ENCODE results near the gene NDP.

The NDP gene

DNA sequence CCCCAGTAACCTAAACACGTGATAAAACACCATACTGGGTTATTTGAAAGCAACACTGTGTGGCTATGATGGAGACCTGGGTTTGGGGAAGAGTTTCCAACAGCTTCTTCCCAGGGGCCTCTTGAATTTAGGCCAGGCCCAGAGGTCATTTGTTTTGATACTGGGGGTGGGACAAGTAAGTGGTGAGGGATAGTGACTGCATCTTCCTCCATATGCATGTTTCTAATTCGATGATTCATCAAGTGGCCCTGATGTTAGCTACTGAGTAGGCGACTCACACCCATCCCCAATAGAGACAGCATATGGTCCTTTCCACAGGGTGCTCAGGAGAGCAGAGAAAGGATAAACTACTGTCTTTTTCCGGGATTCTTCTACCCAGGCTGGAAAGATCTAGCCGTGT lies 2.7 kb downstream of the NDP start:
- H3K4me3 ChIP-seq (ENCODE audit: low read length): no peak overlapping the region

DNA sequence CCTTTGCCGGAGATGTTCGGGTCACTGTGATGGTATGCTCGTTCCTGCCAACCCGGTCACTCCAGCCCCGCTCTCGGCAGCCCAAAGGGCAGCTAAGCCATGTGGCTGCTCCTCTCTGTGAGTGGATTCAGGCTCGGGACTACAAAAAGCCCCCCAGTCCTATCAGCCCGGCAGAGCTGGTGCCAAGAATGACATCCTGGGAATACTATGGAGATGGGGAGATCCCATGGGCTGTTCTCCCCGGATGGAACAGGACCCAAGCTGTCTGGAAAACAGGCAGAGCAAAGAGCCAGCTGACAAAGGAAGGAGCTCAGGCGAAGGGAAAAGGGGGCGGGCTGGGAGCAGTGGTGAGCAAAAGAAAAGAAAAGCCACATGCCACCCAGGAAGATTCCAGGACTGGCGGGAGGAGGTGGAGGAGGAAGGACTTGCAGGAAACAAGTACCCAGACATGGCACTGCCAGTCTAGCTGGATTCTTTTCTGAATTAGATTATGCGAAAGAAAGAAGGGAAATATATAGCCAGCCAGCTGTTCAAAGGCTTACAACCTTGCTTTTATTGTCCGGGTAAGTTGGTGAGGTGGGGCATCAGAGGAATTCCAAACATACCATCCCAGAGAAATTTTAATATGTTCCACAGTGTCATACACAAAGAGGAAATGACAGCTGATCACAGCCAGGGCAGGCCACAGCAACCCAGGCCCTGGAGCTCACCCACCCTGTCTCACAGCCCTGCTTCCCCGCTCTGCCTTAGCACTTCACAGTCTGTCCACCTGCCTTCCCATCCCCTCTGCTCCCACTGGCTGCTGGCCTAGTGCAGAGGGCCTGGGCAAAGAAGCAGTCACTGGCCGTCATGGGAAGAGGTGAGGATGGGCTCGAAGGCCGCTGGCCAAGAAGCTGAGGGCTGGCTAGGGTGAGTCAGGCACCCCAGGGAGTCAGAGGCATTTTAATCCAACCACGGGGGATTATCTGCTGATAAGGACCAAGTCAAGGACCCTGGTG lies 3.4 kb downstream of the NDP start:
- H3K9me3 ChIP-seq (ENCODE audit: control insufficient read depth, low read length): no peaks in the 10 kb centered on the region
- no peaks in the 10 kb centered on the region for H3K4me1 ChIP-seq (ENCODE audit: control insufficient read depth, insufficient read depth, low read length)
- no peak overlapping the region for H3K9ac ChIP-seq (ENCODE audit: low read length)
- no peaks in the 10 kb centered on the region for H3K36me3 ChIP-seq (ENCODE audit: control insufficient read depth, insufficient read depth, low read length, severe bottlenecking)
- H3K27me3 ChIP-seq (replicated peaks; ENCODE audit: control insufficient read depth, insufficient read depth, low read length): peaks cover 12% of the 10 kb centered on the region
- no peak overlapping the region for H3K4me3 ChIP-seq (ENCODE audit: low read length)
- peak; percentile 4 for DNase-seq (ENCODE audit: low read depth)

More for the DNA sequence above, 2.7 kb downstream of the NDP start:
- H3K27me3 ChIP-seq (replicated peaks; ENCODE audit: control insufficient read depth, insufficient read depth, low read length): peaks cover 11% of the 10 kb centered on the region
- DNase-seq (ENCODE audit: low read depth): peak; percentile 3
- H3K4me1 ChIP-seq (ENCODE audit: control insufficient read depth, insufficient read depth, low read length): no peaks in the 10 kb centered on the region
- no peaks in the 10 kb centered on the region for H3K9me3 ChIP-seq (ENCODE audit: control insufficient read depth, low read length)
- H3K36me3 ChIP-seq (ENCODE audit: control insufficient read depth, insufficient read depth, low read length, severe bottlenecking): no peaks in the 10 kb centered on the region
- no peak overlapping the region for H3K9ac ChIP-seq (ENCODE audit: low read length)

DNA sequence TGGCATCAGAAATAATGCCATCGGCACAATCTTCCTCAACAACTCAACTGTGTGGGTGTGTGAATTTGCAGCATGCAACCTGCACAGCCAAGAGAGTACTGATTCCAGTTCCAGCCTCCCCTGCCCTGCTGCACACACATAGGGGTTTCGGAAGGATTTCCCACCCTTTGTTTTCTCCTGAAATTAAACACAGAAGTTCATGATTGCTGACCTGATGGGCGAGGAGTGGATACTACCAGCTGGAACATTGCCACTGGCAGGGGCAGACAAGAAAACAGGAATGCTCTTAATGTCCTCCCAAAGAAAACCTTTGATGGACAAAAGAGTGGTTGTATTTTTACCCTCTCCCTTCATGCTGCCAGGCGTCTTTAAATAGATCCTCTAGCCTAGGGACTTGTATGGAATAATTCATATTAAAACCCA lies 4.8 kb downstream of the NDP start:
- no peak overlapping the region for H3K4me3 ChIP-seq (ENCODE audit: low read length)
- H3K4me1 ChIP-seq (ENCODE audit: control insufficient read depth, insufficient read depth, low read length): no peaks in the 10 kb centered on the region
- H3K9ac ChIP-seq (ENCODE audit: low read length): no peak overlapping the region
- peaks cover 15% of the 10 kb centered on the region for H3K27me3 ChIP-seq (replicated peaks; ENCODE audit: control insufficient read depth, insufficient read depth, low read length)
- H3K9me3 ChIP-seq (ENCODE audit: control insufficient read depth, low read length): no peaks in the 10 kb centered on the region
- no peaks in the 10 kb centered on the region for H3K36me3 ChIP-seq (ENCODE audit: control insufficient read depth, insufficient read depth, low read length, severe bottlenecking)
- DNase-seq (ENCODE audit: low read depth): no peak

DNA sequence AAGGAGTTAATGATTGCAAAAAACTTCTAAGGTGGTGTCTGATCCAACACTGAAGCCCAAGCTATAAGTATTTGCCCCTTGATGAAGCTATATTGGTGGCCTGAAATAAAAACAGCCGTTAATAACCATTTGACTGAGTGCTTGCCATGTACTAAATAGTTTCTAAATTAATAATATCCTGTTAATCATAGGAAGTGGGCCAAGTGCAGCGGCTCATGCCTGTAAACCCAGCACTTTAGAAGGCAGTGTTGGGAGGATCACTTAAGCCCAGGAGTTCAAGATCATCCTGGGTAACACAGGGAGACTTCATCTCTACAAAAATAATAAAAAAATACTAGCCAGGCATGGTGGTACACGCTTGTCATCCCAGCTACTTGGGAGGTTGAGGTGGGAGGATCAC lies 8.3 kb downstream of the NDP start:
- Histone ChIP-seq H3K27me3 (replicated peaks; ENCODE audit: control insufficient read depth, insufficient read depth, low read length) (peaks cover 20% of the 10 kb centered on the region), H3K4me1 (ENCODE audit: control insufficient read depth, insufficient read depth, low read length) (no peaks in the 10 kb centered on the region), H3K9ac (ENCODE audit: low read length) (no peak overlapping the region), H3K36me3 (ENCODE audit: control insufficient read depth, insufficient read depth, low read length, severe bottlenecking) (no peaks in the 10 kb centered on the region), H3K9me3 (ENCODE audit: control insufficient read depth, low read length) (peaks cover 9% of the 10 kb centered on the region), H3K4me3 (ENCODE audit: low read length) (no peak overlapping the region)
- DNase-seq (ENCODE audit: low read depth): no peak

DNA sequence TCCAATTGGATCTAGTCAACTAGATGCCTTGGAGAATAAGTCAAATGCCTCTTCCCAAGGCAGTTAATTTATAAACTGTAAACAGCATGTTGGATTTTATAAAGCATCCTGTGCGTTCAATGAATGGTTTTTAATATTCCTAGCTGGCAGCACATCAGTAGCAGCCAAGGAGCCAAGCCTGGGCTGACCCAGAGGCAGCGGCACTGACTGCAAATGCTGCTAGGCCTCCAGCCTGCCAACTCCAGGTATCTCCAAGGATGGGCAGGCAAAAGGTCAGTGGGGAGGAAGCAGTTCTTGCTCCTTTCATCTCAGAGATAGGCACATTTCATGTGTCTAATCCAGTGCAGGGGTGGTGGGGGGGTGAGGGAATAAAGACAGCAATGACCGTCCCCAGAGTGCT lies 9.5 kb downstream of the NDP start:
- Histone ChIP-seq H3K4me3 (ENCODE audit: low read length) (no peak overlapping the region), H3K27me3 (replicated peaks; ENCODE audit: control insufficient read depth, insufficient read depth, low read length) (peaks cover 20% of the 10 kb centered on the region), H3K9me3 (ENCODE audit: control insufficient read depth, low read length) (peaks cover 9% of the 10 kb centered on the region), H3K4me1 (ENCODE audit: control insufficient read depth, insufficient read depth, low read length) (no peaks in the 10 kb centered on the region), H3K36me3 (ENCODE audit: control insufficient read depth, insufficient read depth, low read length, severe bottlenecking) (no peaks in the 10 kb centered on the region), H3K9ac (ENCODE audit: low read length) (no peak overlapping the region)
- DNase-seq (ENCODE audit: low read depth): no peak

DNA sequence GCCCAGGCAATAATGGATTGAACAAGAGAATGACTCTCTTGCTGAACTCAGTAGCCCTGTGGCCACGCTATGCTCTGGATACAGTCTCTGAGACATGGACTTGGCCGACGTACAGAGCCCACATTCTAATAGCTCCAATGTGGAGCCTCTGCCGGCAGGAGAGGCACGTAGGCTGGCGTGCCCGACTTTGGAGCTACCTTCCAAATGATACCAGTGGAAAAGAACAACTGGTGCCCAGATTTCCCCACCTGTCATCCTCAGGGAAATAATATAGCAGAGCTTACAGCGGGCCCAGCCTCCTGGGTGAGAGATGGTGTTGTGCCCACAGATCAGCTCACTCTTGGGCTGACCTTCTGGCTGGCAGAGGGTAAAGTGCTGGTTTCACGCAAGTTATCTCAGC lies 10.6 kb downstream of the NDP start:
- Histone ChIP-seq H3K9me3 (ENCODE audit: control insufficient read depth, low read length) (peaks cover 9% of the 10 kb centered on the region), H3K27me3 (replicated peaks; ENCODE audit: control insufficient read depth, insufficient read depth, low read length) (peaks cover 25% of the 10 kb centered on the region), H3K4me1 (ENCODE audit: control insufficient read depth, insufficient read depth, low read length) (no peaks in the 10 kb centered on the region), H3K9ac (ENCODE audit: low read length) (no peak overlapping the region), H3K36me3 (ENCODE audit: control insufficient read depth, insufficient read depth, low read length, severe bottlenecking) (no peaks in the 10 kb centered on the region), H3K4me3 (ENCODE audit: low read length) (no peak overlapping the region)
- DNase-seq (ENCODE audit: low read depth): no peak

DNA sequence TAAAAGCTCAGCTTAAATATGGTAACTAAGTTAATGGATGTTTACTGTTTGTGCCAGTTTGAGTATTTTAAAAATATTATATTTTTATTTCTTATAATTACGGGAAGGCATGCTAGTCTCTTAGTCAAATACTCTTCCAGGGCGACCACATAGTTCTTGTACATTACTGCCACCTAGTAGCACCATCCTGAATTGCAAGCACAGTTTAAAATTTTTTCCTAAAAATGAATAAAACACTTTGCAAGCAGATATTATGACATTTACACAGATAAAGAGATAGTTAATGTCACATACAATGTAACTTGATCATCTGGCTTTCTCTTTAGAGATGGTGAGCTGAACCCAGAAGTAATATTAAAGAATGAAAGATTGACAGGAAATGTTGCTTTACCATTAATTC lies 11.5 kb downstream of the NDP start:
- DNase-seq (ENCODE audit: low read depth): no peak
- Histone ChIP-seq H3K9ac (ENCODE audit: low read length) (no peak overlapping the region), H3K4me3 (ENCODE audit: low read length) (no peak overlapping the region), H3K9me3 (ENCODE audit: control insufficient read depth, low read length) (peaks cover 9% of the 10 kb centered on the region), H3K27me3 (replicated peaks; ENCODE audit: control insufficient read depth, insufficient read depth, low read length) (peaks cover 24% of the 10 kb centered on the region), H3K36me3 (ENCODE audit: control insufficient read depth, insufficient read depth, low read length, severe bottlenecking) (no peaks in the 10 kb centered on the region), H3K4me1 (ENCODE audit: control insufficient read depth, insufficient read depth, low read length) (no peaks in the 10 kb centered on the region)

DNA sequence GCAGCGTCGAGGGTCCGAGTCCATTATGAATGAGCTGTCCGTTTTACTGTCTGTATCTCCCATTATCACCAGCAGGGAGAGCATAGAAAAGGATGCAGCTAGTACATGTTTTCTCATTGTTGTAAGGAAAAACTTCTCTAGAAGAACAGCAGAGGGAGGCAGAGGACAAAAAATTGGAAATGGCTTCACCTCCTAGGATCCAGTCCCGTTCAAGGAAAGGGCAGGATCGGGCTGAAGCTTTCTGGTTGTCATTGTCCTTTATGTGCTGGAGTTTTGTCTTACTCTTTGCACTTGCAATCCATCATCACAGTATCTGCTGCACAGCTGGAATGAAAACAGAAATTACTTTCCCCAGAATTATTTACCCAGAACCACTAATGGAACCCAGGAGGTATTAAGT lies 14.7 kb downstream of the NDP start:
- Histone ChIP-seq H3K27me3 (replicated peaks; ENCODE audit: control insufficient read depth, insufficient read depth, low read length) (peaks cover 18% of the 10 kb centered on the region), H3K36me3 (ENCODE audit: control insufficient read depth, insufficient read depth, low read length, severe bottlenecking) (no peaks in the 10 kb centered on the region), H3K4me1 (ENCODE audit: control insufficient read depth, insufficient read depth, low read length) (no peaks in the 10 kb centered on the region), H3K9me3 (ENCODE audit: control insufficient read depth, low read length) (peaks cover 9% of the 10 kb centered on the region), H3K4me3 (ENCODE audit: low read length) (no peak overlapping the region), H3K9ac (ENCODE audit: low read length) (no peak overlapping the region)
- peak; percentile 86 for DNase-seq (ENCODE audit: low read depth)

DNA sequence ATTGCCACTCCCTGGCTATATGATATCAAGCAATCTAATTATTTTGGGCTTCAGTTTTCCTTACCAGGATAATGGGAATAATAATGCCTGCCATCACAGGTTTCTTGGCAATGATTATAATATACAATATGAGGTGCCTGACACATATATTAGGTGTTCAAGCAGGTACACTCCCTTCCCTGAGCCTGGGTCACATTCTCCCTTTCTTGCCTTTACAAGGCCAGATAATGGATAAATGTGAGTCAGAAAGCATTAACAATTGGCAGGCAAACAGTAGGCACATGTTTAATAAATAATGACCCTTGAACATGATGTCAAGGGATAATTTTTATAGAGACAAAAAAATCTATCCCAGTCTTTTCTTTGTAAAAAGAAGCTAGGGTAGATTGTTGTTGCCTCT lies 17.2 kb downstream of the NDP start:
- Histone ChIP-seq H3K9ac (ENCODE audit: low read length) (no peak overlapping the region), H3K4me1 (ENCODE audit: control insufficient read depth, insufficient read depth, low read length) (no peaks in the 10 kb centered on the region), H3K36me3 (ENCODE audit: control insufficient read depth, insufficient read depth, low read length, severe bottlenecking) (no peaks in the 10 kb centered on the region), H3K4me3 (ENCODE audit: low read length) (no peak overlapping the region), H3K9me3 (ENCODE audit: control insufficient read depth, low read length) (no peaks in the 10 kb centered on the region), H3K27me3 (replicated peaks; ENCODE audit: control insufficient read depth, insufficient read depth, low read length) (peaks cover 28% of the 10 kb centered on the region)
- no peak for DNase-seq (ENCODE audit: low read depth)

DNA sequence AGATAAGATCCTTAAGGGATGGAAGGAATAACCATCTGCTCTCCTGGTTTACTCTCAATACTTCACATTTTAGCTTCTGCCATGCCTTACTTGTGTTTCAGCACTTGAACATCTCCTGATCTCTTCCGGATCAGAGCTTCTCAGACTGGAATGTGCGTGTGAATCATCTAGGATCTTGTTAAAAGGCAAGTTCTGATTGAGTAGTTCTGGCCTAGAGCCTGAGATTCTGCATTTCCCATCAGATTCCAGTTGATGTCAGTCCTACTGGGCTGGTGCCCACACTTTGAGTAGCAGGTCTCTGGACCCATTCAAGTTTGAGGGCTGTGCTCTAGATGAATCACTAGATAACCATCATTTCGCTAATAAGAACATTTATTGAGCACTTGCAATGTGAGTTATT lies 20.0 kb downstream of the NDP start:
- Histone ChIP-seq H3K4me3 (ENCODE audit: low read length) (no peak overlapping the region), H3K4me1 (ENCODE audit: control insufficient read depth, insufficient read depth, low read length) (no peaks in the 10 kb centered on the region), H3K9me3 (ENCODE audit: control insufficient read depth, low read length) (no peaks in the 10 kb centered on the region), H3K27me3 (replicated peaks; ENCODE audit: control insufficient read depth, insufficient read depth, low read length) (peaks cover 23% of the 10 kb centered on the region), H3K36me3 (ENCODE audit: control insufficient read depth, insufficient read depth, low read length, severe bottlenecking) (no peaks in the 10 kb centered on the region), H3K9ac (ENCODE audit: low read length) (no peak overlapping the region)
- DNase-seq (ENCODE audit: low read depth): no peak

DNA sequence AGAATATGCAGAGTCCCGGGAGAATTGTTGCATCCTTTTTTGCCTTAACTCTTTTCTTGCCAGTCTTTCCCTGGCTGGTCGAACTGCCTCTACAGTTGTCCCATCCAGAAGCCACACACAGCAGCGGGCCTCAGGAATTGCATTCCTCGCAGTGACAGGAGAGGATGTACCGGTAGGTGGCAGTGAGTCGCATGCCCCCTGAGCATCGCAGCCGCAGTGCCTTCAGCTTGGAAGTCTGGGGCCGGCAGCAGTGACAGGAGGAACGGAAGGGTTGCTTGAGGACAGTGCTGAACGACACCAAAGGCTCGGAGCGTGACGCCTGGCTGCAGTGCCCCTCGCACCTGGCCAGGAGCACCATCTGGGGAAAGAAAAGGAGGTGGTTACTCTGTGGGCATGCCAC lies 23.5 kb downstream of the NDP start:
- no peaks in the 10 kb centered on the region for H3K9me3 ChIP-seq (ENCODE audit: control insufficient read depth, low read length)
- H3K27me3 ChIP-seq (replicated peaks; ENCODE audit: control insufficient read depth, insufficient read depth, low read length): peaks cover 15% of the 10 kb centered on the region
- H3K4me1 ChIP-seq (ENCODE audit: control insufficient read depth, insufficient read depth, low read length): no peaks in the 10 kb centered on the region
- H3K36me3 ChIP-seq (ENCODE audit: control insufficient read depth, insufficient read depth, low read length, severe bottlenecking): no peaks in the 10 kb centered on the region
- peak; percentile 7 for DNase-seq (ENCODE audit: low read depth)
- no peak overlapping the region for H3K4me3 ChIP-seq (ENCODE audit: low read length)
- H3K9ac ChIP-seq (ENCODE audit: low read length): no peak overlapping the region
